ENCODE measurements around the gene MAPK11.

The MAPK11 gene

GRCh38 chr22:50256258-50256862 lies 13.8 kb downstream of the MAPK11 start:
- H3K4me1 ChIP-seq (ENCODE audit: low read length) = peaks cover 8% of the 10 kb centered on the region; the same call in 1 of the 2 replicates
- H3K9ac ChIP-seq (ENCODE audit: low read length) = no peak overlapping the region
- H3K4me2 ChIP-seq (ENCODE audit: low read length) = no peak overlapping the region
- H3K27me3 ChIP-seq (ENCODE audit: low read depth, low read length) = no peaks in the 10 kb centered on the region
- no peak overlapping the region for H3K27ac ChIP-seq (ENCODE audit: low read length)
- TF ChIP-seq EZH2phosphoT487 (IDR thresholded peaks at IDR 0.05; ENCODE audit: low read depth) = no peak
- TF ChIP-seq CTCF (IDR thresholded peaks at IDR 0.05; ENCODE audit: low read depth, low read length) = no peak
- H3K9me3 ChIP-seq (ENCODE audit: insufficient read depth, low read length) = no peaks in the 10 kb centered on the region
- H4K20me1 ChIP-seq (ENCODE audit: insufficient read depth, low read length) = no peaks in the 10 kb centered on the region
- H3K36me3 ChIP-seq (replicated peaks; ENCODE audit: low read depth, low read length) = no peaks in the 10 kb centered on the region
- peaks cover 18% of the 10 kb centered on the region for H3K79me2 ChIP-seq (ENCODE audit: low read length)
- no peak overlapping the region for H3K4me3 ChIP-seq (ENCODE audit: low read length)
- H2AFZ ChIP-seq (ENCODE audit: low read depth, low read length) = no peak overlapping the region

GRCh38 chr22:50255607-50256006 lies 14.6 kb downstream of the MAPK11 start:
- Histone ChIP-seq H3K27ac (ENCODE audit: low read length) (no peak overlapping the region), H2AFZ (ENCODE audit: low read depth, low read length) (no peak overlapping the region), H3K9me3 (ENCODE audit: insufficient read depth, low read length) (no peaks in the 10 kb centered on the region), H3K27me3 (ENCODE audit: low read depth, low read length) (no peaks in the 10 kb centered on the region), H3K79me2 (ENCODE audit: low read length) (peaks cover 13% of the 10 kb centered on the region), H4K20me1 (ENCODE audit: insufficient read depth, low read length) (no peaks in the 10 kb centered on the region), H3K4me1 (ENCODE audit: low read length) (peaks cover 8% of the 10 kb centered on the region; the same call in 1 of the 2 replicates), H3K4me2 (ENCODE audit: low read length) (no peak overlapping the region), H3K4me3 (ENCODE audit: low read length) (no peak overlapping the region), H3K36me3 (replicated peaks; ENCODE audit: low read depth, low read length) (no peaks in the 10 kb centered on the region), H3K9ac (ENCODE audit: low read length) (no peak overlapping the region)
- TF ChIP-seq EZH2phosphoT487 (IDR thresholded peaks at IDR 0.05; ENCODE audit: low read depth) (no peak), CTCF (IDR thresholded peaks at IDR 0.05; ENCODE audit: low read depth, low read length) (no peak)

- Histone ChIP-seq H3K4me3 (ENCODE audit: low read length) (no peak overlapping the region), H3K36me3 (replicated peaks; ENCODE audit: low read depth, low read length) (no peaks in the 10 kb centered on the region), H3K9me3 (ENCODE audit: insufficient read depth, low read length) (no peaks in the 10 kb centered on the region), H3K27me3 (ENCODE audit: low read depth, low read length) (no peaks in the 10 kb centered on the region), H2AFZ (ENCODE audit: low read depth, low read length) (no peak overlapping the region), H4K20me1 (ENCODE audit: insufficient read depth, low read length) (no peaks in the 10 kb centered on the region), H3K79me2 (ENCODE audit: low read length) (peaks cover 8% of the 10 kb centered on the region), H3K27ac (ENCODE audit: low read length) (no peak overlapping the region), H3K9ac (ENCODE audit: low read length) (no peak overlapping the region), H3K4me2 (ENCODE audit: low read length) (no peak overlapping the region), H3K4me1 (ENCODE audit: low read length) (peaks cover 8% of the 10 kb centered on the region; the same call in 1 of the 2 replicates)
- TF ChIP-seq CTCF (IDR thresholded peaks at IDR 0.05; ENCODE audit: low read depth, low read length) = no peak
- no peak for TF ChIP-seq EZH2phosphoT487 (IDR thresholded peaks at IDR 0.05; ENCODE audit: low read depth)
Observed at GRCh38 chr22:50255099-50255498, 15.1 kb downstream of the MAPK11 start.

GRCh38 chr22:50253941-50254340 lies 16.2 kb downstream of the MAPK11 start:
- TF ChIP-seq EZH2phosphoT487 (IDR thresholded peaks at IDR 0.05; ENCODE audit: low read depth) (no peak), CTCF (IDR thresholded peaks at IDR 0.05; ENCODE audit: low read depth, low read length) (no peak)
- Histone ChIP-seq H3K4me3 (ENCODE audit: low read length) (no peak overlapping the region), H3K9ac (ENCODE audit: low read length) (no peak overlapping the region), H2AFZ (ENCODE audit: low read depth, low read length) (no peak overlapping the region), H3K79me2 (ENCODE audit: low read length) (no peaks in the 10 kb centered on the region; the same call in 1 of the 2 replicates), H3K4me1 (ENCODE audit: low read length) (peaks cover 9% of the 10 kb centered on the region; the same call in 1 of the 2 replicates), H4K20me1 (ENCODE audit: insufficient read depth, low read length) (no peaks in the 10 kb centered on the region), H3K4me2 (ENCODE audit: low read length) (no peak overlapping the region), H3K9me3 (ENCODE audit: insufficient read depth, low read length) (no peaks in the 10 kb centered on the region), H3K27ac (ENCODE audit: low read length) (no peak overlapping the region), H3K27me3 (ENCODE audit: low read depth, low read length) (no peaks in the 10 kb centered on the region), H3K36me3 (replicated peaks; ENCODE audit: low read depth, low read length) (no peaks in the 10 kb centered on the region)

Measured in OCI-LY3 (cell line).